WTC11 (cell line): ENCODE data around the gene CLMP.

ENCODE experiments used
- ATF1 ChIP-seq: sonication (generic); formaldehyde crosslinking; IDR thresholded peaks from 2 replicates; pipeline ENCODE4 v1.8.1; 2023; ENCODE audit warnings: mild to moderate bottlenecking, moderate library complexity, missing genetic modification reagents
- NFE2L1 ChIP-seq: sonication (generic); formaldehyde crosslinking; IDR thresholded peaks from 2 replicates; pipeline ENCODE4 v1.8.1; 2023; ENCODE audit warnings: missing genetic modification reagents
- NFYB ChIP-seq: sonication (generic); formaldehyde crosslinking; conservative IDR thresholded peaks from 2 replicates; pipeline ENCODE4 v1.8.0; 2022; ENCODE audit warnings: low read depth, missing genetic modification reagents
- PRDM15 ChIP-seq: sonication (generic); formaldehyde crosslinking; IDR thresholded peaks from 2 replicates; pipeline ENCODE4 v1.8.0; 2022; ENCODE audit warnings: missing genetic modification reagents
- ZNF423 ChIP-seq: fragments of 250-450 bp; sonication (Bioruptor Pico); IDR thresholded peaks from 2 replicates; pipeline ENCODE4 v2.1.2; 2022; ENCODE audit warnings: mild to moderate bottlenecking, moderate library complexity
- ZNF532 ChIP-seq: fragments of 250-450 bp; sonication (Bioruptor Pico); IDR thresholded peaks from 2 replicates; pipeline ENCODE4 v1.9.0; 2021; ENCODE audit warnings: mild to moderate bottlenecking, borderline replicate concordance
- TF ChIP-seq, protein P1 (sequence below): fragments of 200-600 bp; IDR thresholded peaks from 2 replicates; pipeline ENCODE4 v1.8.0; 2022; ENCODE audit warnings: antibody characterized with exemption
- TF ChIP-seq, protein P2 (sequence below): sonication (generic); formaldehyde crosslinking; IDR thresholded peaks from 2 replicates; pipeline ENCODE4 v1.8.1; 2022; ENCODE audit warnings: low read depth, missing genetic modification reagents, borderline replicate concordance
- TF ChIP-seq, protein P3 (sequence below): sonication (generic); formaldehyde crosslinking; IDR thresholded peaks from 2 replicates; pipeline ENCODE4 v1.8.1; 2023; ENCODE audit warnings: mild to moderate bottlenecking, missing genetic modification reagents, moderate library complexity

DNA sequence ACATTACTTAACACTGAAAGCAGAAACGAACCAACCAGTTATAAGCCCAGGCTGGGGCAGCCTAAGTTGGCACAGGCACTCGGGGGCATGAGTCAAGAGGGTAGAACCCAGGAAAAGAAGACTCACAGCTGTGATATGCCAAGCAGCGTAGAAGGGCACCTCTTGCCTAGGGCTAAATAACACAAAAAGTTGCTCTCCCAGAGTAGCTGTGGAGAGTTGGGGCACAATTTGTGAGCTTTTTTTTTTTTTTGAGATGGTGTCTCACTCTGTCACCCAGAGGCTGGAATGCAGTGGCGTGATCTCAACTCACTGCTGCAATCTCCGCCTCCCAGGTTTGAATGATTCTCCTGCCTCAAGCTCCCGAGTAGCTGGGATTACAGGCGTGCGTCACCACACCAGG lies 8.8 kb downstream of the CLMP start:
- TF ChIP-seq, protein P1, sequence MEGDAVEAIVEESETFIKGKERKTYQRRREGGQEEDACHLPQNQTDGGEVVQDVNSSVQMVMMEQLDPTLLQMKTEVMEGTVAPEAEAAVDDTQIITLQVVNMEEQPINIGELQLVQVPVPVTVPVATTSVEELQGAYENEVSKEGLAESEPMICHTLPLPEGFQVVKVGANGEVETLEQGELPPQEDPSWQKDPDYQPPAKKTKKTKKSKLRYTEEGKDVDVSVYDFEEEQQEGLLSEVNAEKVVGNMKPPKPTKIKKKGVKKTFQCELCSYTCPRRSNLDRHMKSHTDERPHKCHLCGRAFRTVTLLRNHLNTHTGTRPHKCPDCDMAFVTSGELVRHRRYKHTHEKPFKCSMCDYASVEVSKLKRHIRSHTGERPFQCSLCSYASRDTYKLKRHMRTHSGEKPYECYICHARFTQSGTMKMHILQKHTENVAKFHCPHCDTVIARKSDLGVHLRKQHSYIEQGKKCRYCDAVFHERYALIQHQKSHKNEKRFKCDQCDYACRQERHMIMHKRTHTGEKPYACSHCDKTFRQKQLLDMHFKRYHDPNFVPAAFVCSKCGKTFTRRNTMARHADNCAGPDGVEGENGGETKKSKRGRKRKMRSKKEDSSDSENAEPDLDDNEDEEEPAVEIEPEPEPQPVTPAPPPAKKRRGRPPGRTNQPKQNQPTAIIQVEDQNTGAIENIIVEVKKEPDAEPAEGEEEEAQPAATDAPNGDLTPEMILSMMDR, result no peak
- TF ChIP-seq NFE2L1 (CRISPR knock-in tag), result no peak
- TF ChIP-seq ATF1 (CRISPR knock-in tag), result no peak
- TF ChIP-seq, protein P2, sequence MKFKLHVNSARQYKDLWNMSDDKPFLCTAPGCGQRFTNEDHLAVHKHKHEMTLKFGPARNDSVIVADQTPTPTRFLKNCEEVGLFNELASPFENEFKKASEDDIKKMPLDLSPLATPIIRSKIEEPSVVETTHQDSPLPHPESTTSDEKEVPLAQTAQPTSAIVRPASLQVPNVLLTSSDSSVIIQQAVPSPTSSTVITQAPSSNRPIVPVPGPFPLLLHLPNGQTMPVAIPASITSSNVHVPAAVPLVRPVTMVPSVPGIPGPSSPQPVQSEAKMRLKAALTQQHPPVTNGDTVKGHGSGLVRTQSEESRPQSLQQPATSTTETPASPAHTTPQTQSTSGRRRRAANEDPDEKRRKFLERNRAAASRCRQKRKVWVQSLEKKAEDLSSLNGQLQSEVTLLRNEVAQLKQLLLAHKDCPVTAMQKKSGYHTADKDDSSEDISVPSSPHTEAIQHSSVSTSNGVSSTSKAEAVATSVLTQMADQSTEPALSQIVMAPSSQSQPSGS (CRISPR knock-in tag), result no peak
- no peak for TF ChIP-seq ZNF423 (CRISPR knock-in tag)
- TF ChIP-seq ZNF532 (CRISPR knock-in tag), result no peak
- TF ChIP-seq NFYB (CRISPR knock-in tag), result no peak
- TF ChIP-seq, protein P3, sequence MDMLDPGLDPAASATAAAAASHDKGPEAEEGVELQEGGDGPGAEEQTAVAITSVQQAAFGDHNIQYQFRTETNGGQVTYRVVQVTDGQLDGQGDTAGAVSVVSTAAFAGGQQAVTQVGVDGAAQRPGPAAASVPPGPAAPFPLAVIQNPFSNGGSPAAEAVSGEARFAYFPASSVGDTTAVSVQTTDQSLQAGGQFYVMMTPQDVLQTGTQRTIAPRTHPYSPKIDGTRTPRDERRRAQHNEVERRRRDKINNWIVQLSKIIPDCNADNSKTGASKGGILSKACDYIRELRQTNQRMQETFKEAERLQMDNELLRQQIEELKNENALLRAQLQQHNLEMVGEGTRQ, result no peak
- no peak for TF ChIP-seq PRDM15 (CRISPR knock-in tag)
